Stimulated activated CD8-positive, alpha-beta memory T cell treated with anti-CD3 and anti-CD28 coated beads, Interleukin-4, amount 100 ng/mL, for 48 hours (primary cell): ENCODE measurements around the gene KRT23.
A peak's percentile ranks its signal among the peaks of the same experiment; 100 is the strongest.
"Not testable (repeated sequence)": the region's sequence is repeated elsewhere in the genome, so short reads cannot be mapped to it uniquely, and the experiment has no call there.

ENCODE experiments used
- DNase-seq: peaks from one replicate; pipeline ENCODE4 v3.0.0-alpha.2; 2020

The KRT23 gene

GRCh38 chr17:40949418-40949817, 12.0 kb upstream of the KRT23 start:
- DNase-seq, result no peak

DNA sequence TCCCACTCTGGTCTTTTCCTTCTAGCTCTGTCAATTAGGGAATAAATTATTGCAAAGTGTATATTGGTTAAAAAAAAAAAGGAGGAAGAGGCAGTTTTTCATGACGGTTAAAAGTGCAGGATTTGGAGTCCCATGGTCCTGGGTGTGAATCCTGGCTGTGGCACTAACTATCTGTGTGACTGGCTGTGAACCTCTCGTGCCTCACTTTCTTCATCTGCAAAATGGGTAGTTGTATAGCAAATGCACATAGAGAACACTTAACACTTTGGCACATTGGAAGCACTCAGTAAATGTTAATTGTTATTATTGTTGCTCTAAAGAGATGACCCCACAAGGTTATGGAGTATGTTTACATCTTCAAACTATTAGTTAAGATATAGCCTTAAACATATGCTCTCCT, 10.5 kb upstream of the KRT23 start:
- DNase-seq, result no peak

DNA sequence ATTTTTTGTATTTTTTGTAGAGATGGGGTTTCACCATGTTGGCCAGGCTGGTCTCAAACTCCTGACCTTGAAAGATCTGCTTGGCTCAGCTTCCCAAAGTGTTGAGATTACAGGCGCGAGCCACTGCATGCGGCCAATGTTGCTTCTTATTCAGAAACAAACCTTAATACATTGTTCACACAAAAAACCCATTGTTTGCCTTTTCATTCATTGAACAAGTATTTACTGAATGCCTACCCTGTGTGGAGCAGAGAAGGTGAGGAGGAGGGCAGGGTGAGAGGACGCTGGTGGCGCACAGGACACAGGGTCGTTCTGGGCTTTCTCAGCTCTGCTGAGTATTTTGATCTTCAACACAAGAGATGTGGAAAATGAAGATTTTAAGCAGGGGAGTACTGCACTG, 8.0 kb upstream of the KRT23 start:
- DNase-seq, result no peak

DNA sequence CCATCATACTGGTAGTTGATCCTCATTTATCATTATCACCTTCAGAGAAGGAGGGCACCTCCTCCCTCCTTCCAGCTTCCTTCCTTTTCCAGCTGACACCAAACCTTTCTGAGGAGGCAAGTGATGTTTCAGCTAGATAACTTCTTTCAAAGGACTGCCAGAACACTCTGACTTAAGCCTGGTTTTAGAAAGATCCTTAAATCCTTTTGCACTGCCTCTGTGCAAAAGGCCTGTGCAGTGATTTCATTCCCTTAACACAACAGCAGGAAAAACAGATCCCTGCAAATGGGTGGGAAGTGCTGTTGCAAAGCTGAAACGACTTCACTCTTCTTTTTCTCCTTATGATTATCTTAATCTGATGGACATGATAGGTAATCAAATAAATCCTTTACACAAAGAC, 7.1 kb upstream of the KRT23 start:
- no peak for DNase-seq

- DNase-seq, result no peak
Observed at GRCh38 chr17:40942553-40942952, 5.1 kb upstream of the KRT23 start.

- DNase-seq, result no peak
Observed at GRCh38 chr17:40940266-40940665, 2.8 kb upstream of the KRT23 start.

DNA sequence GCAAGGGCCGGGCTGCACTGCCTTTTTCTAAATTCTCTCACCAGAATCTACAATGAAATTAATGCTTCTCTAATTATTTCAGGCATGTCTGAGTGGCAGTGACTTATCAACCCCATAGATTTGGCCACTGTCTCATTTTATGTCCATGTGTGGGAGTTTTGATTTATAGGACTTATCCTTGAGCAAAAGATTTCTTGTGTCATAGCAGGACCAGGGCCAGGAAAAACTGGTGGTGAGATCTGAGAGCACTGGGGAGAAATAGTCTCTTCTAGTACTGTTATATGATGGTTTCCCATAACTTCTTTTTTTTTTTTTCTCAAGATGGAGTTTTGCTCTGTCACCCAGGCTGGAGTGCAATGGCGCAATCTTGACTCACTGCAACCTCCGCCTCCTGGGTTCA, 1.5 kb upstream of the KRT23 start:
- no peak for DNase-seq

DNA sequence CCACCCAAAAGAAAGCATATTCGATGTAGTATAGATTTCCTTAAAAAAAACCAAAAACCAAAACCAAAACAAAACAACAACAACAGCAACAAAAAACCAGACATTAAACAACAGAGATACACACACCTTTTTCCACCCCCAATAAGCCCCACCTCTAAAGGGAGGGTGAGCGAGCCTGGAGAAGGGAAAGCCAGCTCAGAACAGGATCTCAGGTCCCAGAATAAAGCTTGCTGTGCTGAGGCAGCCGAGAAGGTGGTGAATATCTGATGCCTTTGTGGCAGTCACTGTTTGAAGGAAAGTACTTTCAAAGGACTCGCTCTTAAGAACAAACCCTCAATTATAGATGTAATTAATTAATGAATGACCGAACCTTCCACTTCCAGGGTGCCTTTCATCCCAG, 470 bp downstream of the KRT23 start:
- DNase-seq, result no peak

- no peak for DNase-seq
Observed at GRCh38 chr17:40936437-40936971, 942 bp downstream of the KRT23 start.

- no peak for DNase-seq
Observed at GRCh38 chr17:40935624-40936023, 1.8 kb downstream of the KRT23 start.

DNA sequence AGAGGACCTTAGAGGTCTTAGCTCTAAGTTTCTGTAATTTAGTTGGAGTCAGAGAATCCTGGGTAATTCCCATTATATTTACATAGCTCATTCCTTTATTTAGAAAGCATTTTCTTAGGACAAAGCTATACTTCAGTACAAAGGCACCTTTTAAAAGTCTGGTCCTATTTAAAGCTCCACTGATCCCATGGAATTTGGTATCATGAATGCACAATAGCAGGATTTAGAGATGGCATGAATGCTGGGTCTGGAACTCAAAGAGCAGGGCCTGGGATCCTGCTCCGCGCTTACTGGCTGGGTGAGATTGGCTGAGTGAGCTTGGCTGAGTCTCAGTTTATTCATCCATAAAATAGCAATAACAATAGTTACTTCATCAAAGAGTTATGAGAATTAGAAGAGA, 4.8 kb downstream of the KRT23 start:
- DNase-seq, result no peak

DNA sequence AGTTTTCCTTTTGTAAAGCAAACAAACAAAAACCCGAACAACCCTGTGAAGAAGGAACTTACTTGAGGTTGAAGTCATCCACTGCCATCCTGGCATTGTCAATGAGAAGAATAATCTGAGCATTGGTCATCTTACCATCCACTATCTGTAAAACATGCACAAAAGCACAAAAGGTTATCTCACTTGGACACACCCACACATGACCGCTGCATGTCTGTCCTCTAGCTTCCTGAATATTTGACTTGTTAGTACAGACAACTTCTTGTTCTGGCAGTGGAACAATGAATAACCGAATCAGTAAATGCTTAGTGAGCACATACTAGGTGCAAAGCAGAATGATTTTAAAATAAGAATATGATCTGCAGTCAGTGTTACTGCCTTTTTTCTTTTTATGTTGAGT, 6.1 kb downstream of the KRT23 start:
- DNase-seq, result no peak

- DNase-seq, result no peak
Observed at GRCh38 chr17:40926341-40926740, 11.1 kb downstream of the KRT23 start.

DNA sequence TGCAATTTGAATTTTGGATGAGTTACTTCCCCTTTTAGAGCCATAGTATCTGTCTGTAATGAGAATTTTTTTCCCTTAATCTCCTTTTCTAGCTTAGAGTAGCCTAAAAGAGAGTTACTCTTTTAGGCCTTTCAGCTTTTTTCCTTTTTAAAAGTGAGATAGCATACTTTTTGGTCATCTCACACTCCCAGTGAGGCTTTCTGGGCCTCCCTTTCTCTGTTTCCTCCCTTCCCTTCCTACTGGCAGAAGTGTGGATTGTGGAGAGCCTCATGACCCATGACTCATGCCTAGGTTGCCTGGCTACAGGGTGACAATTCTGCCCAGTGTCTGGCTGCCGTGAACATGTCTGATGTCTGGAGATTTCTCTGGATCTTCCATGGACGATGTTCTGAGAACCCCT, 15.2 kb downstream of the KRT23 start:
- DNase-seq, result no peak

GRCh38 chr17:40921026-40921425, 16.4 kb downstream of the KRT23 start:
- no peak for DNase-seq

GRCh38 chr17:40917116-40917515, 20.3 kb downstream of the KRT23 start:
- DNase-seq, result not testable (repeated sequence)

DNA sequence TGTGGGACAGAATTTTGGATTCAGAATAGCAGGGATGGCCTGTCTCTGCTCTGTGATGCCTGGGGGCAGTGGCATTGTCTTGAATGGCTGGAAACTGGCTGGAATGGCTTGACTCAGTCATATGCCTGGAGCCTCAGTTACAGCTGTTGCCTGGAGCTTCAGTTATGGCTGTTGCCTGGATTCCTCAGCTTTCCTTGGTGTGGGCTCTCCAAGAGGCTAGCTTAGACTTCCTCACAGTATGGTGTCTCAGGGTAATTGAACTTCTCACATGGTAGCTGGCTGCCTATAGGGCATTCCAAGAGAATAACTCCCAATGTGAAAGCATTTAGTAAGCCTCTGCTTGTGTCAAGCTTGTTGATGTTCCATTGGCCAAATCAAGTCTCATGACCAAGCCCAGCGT, 21.1 kb downstream of the KRT23 start:
- no peak for DNase-seq

GRCh38 chr17:40915721-40916256, 21.7 kb downstream of the KRT23 start:
- no peak for DNase-seq

DNA sequence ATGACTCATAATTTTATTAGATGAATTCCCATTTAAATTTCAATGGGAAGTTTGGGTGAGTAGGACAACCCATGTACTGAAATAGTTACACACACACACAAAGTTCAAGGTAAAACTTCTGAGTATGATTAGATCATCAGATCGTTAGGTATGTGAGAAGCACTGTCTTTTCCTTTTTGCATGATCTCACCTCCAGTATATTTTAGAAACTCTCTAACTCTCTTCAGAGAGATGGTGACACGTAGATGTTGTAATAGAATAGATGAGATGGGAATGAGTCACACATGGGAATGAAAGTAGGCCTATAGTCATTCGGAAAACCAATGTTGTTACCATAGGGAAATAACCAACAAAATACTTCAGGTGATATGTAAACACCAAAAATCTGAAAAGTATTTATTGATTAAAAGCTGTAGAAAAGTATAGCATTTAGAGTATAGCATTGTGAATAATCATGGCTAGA, 22.2 kb downstream of the KRT23 start:
- no peak for DNase-seq

- DNase-seq, result no peak
Observed at GRCh38 chr17:40914075-40914855, 23.2 kb downstream of the KRT23 start.

DNA sequence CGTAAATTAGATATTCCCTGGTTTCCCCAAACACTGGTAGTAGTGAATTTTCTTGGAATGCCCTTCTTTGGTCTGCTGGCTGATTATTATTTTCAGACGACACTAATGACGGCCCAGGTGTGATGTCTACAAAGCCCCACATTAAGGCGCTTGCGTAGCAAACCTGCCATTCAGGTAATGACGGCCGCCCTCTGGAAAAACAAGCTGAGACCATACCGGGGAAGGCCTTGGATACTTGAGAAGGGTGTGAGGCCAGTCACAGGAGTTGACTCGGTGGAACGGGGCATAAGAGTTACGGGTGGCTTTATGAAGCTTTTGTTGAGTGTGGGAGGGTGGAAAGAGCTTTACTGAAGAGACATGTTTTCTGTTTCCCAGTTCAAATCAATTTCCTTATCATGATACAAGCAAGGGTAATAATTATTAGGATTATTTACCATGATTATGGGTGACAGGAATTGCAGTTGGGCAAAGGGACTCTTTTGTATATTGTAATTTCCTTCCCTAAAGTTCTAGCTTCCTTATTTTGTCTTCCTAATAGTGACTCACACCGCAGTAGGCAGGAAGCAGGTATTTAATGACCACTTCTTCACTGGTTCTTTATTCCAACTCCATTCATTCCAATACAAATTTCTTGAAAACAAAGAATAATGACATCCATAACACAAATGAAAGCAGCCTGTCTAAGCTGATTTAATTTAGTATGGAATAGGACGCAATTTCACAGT, 24.8 kb downstream of the KRT23 start:
- DNase-seq, result no peak

DNA sequence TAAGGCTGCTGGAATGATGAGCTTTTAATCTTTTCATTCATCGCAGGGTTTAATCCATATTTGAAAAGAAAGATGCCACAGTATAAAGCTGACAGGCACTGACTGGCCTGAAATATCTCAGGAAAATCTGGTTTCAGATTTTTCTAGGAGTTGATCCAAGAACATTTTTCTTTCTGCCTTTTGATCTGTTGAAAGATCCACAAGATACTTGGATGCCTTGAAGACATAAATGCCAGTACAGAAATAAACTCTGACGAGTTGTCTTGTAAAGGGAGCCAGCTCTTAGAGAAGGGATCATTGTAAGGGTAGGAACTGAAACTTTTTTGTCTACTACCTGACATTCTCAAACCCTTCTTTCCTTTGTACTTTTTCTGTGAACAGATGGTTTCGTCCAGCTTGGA, 27.0 kb downstream of the KRT23 start:
- no peak for DNase-seq

- no peak for DNase-seq
Observed at GRCh38 chr17:40909755-40910154, 27.7 kb downstream of the KRT23 start.

DNA sequence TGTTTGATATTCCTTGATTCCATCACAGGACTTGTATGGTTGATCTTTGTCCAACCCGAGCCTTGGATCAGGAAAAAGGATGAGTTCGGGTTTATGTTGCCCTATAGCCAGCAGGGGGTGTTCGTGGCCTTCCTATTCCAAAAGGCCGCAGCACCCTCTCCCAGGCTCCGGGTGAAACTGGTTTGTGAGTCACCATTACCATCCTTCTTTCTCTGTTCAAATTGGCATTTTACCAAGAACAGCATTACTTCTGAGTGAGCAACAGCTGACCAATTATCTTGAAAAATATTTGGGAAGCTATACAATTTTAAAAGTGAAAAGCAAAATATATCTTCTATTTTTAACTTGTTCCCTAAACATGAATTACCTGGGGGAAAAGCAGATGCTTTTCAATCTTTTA, 28.1 kb downstream of the KRT23 start:
- DNase-seq, result peak; percentile 71
